Fibroblast of lung (primary cell): ENCODE results near the gene SPATA16. TPM values are rescaled to one million over a fixed set of nuclear protein-coding genes. Genes with fewer than 3 reads are reported as not detected.

Experiments
- DNase-seq, 2 donors: peaks; one replicate each; pipeline versions ENCODE4 v3.0.0 to v3.0.0-alpha.2; 2010; ENCODE audit warnings: low read depth in 2 of 2
- H2AFZ ChIP-seq: 2 replicates; pipeline ENCODE4 v1.5.1; 2012; ENCODE audit warnings: low read length, control low read depth, inconsistent platforms
- H3K27ac ChIP-seq: 2 replicates; pipeline ENCODE4 v1.5.1; 2011; ENCODE audit warnings: low read length, control low read depth; ENCODE audit not compliant: insufficient read depth
- H3K27me3 ChIP-seq: 2 replicates; pipeline ENCODE4 v1.5.1; 2011; ENCODE audit warnings: mild to moderate bottlenecking, low read length; ENCODE audit not compliant: control insufficient read depth, insufficient read depth
- H3K36me3 ChIP-seq: 2 replicates; pipeline ENCODE4 v1.5.1; 2011; ENCODE audit warnings: low read length; ENCODE audit not compliant: control insufficient read depth, insufficient read depth
- H3K4me1 ChIP-seq: 2 replicates; pipeline ENCODE4 v1.5.1; 2011; ENCODE audit warnings: low read length; ENCODE audit not compliant: control insufficient read depth, insufficient read depth; ENCODE audit errors: extremely low read depth
- H3K4me2 ChIP-seq: 2 replicates; pipeline ENCODE4 v1.5.1; 2011; ENCODE audit warnings: low read length, control low read depth; ENCODE audit not compliant: insufficient read depth; ENCODE audit errors: extremely low read depth
- H3K4me3 ChIP-seq, 4 experiments: fragments of 200-600 bp in 1 of 4; sonication (generic) in 1 of 4; replicated peaks in 1 of 4; 2 replicates each; pipeline ENCODE4 v1.5.1; 2011 to 2016; ENCODE audit warnings: low read length in 4 of 4, low read depth in 3 of 4, mild to moderate bottlenecking in 3 of 4, control low read depth in 2 of 4, inconsistent platforms in 1 of 4, mixed read lengths in 1 of 4; ENCODE audit not compliant: insufficient read depth in 1 of 4; ENCODE audit errors: control extremely low read depth in 1 of 4
- H3K79me2 ChIP-seq: 2 replicates; pipeline ENCODE4 v1.5.1; 2012; ENCODE audit warnings: mild to moderate bottlenecking, low read length, inconsistent platforms; ENCODE audit not compliant: control insufficient read depth, insufficient read depth
- H3K9ac ChIP-seq: 2 replicates; pipeline ENCODE4 v1.5.1; 2011; ENCODE audit warnings: mild to moderate bottlenecking, low read length, control low read depth; ENCODE audit not compliant: insufficient read depth
- H3K9me3 ChIP-seq: 2 replicates; pipeline ENCODE4 v1.5.1; 2012; ENCODE audit warnings: low read depth, low read length; ENCODE audit not compliant: control insufficient read depth, insufficient read depth
- H4K20me1 ChIP-seq: 2 replicates; pipeline ENCODE4 v1.5.1; 2011; ENCODE audit warnings: low read length; ENCODE audit not compliant: control insufficient read depth, insufficient read depth; ENCODE audit errors: extremely low read depth
- EZH2 ChIP-seq: IDR thresholded peaks from 2 replicates; pipeline ENCODE4 v1.5.1; 2012; ENCODE audit warnings: low read length, control low read depth, mild to moderate bottlenecking; ENCODE audit errors: missing control alignments
- polyA plus RNA-seq, 2 donors: library from polyadenylated mRNA; depleted of rRNA in 1 of 2; stranded (reverse) in 1 of 2; unstranded in 1 of 2; fragments of >200 nt; gene quantifications; 2 replicates each; pipeline ENCODE4 v1.2.1, GENCODE V29; 2011 to 2012; ENCODE audit warnings: missing spikeins in 1 of 2
- total RNA-seq: library from RNA; depleted of rRNA; stranded (reverse); fragments of >200 nt; gene quantifications from 2 replicates; pipeline ENCODE4 v1.2.1, GENCODE V29; 2014
- TF ChIP-seq, protein P1 (sequence below), 2 donors: IDR thresholded peaks in 1 of 2; conservative IDR thresholded peaks in 1 of 2; 1 replicate in 1 of 2; 2 replicates in 1 of 2; pipeline ENCODE4 v1.5.1; 2011 to 2012; ENCODE audit warnings: low read length in 2 of 2, control low read depth in 1 of 2, inconsistent platforms in 1 of 2, low read depth in 1 of 2, mild to moderate bottlenecking in 1 of 2

The SPATA16 gene
- total and polyA plus RNA-seq, 2 donors (not counting 1 experiment from before 2014, with no cell fraction given), result not detected

DNA sequence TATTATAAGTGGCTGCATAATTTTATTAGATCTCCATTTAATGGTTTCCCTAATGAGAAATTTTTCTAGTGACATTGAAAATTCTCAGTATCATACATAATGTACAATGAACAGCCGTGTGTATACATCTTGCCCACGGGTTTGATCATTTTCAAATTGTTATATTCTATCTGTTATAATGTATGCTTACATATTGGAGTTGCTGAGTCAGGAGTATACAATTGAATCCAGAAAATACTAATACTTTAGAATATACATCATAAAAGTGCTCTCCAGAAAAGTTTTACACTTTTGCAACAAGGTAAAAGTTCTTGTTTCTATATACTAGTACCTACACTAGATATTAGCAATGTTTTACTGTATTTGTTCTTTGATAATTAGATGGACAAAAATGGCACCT, 82.8 kb downstream of the SPATA16 start:
- Histone ChIP-seq H3K79me2 (no peaks in the 10 kb centered on the region), H3K36me3 (no peaks in the 10 kb centered on the region), H3K9me3 (no peaks in the 10 kb centered on the region), H3K27ac (no peak overlapping the region), H3K27me3 (no peaks in the 10 kb centered on the region), H3K4me2 (no peak overlapping the region), H4K20me1 (no peaks in the 10 kb centered on the region), H3K4me3 (no peak overlapping the region), H2AFZ (no peak overlapping the region), H3K4me1 (no peaks in the 10 kb centered on the region), H3K9ac (no peak overlapping the region)
- TF ChIP-seq, protein P1, sequence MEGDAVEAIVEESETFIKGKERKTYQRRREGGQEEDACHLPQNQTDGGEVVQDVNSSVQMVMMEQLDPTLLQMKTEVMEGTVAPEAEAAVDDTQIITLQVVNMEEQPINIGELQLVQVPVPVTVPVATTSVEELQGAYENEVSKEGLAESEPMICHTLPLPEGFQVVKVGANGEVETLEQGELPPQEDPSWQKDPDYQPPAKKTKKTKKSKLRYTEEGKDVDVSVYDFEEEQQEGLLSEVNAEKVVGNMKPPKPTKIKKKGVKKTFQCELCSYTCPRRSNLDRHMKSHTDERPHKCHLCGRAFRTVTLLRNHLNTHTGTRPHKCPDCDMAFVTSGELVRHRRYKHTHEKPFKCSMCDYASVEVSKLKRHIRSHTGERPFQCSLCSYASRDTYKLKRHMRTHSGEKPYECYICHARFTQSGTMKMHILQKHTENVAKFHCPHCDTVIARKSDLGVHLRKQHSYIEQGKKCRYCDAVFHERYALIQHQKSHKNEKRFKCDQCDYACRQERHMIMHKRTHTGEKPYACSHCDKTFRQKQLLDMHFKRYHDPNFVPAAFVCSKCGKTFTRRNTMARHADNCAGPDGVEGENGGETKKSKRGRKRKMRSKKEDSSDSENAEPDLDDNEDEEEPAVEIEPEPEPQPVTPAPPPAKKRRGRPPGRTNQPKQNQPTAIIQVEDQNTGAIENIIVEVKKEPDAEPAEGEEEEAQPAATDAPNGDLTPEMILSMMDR (conservative IDR thresholded peaks at IDR 0.05 in 1 of 2, IDR thresholded peaks at IDR 0.05 in 1 of 2; ENCODE audit: low read depth in 1 of 2, low read length in 2 of 2), result no peak
- TF ChIP-seq EZH2, result no peak
- no peak for DNase-seq

DNA sequence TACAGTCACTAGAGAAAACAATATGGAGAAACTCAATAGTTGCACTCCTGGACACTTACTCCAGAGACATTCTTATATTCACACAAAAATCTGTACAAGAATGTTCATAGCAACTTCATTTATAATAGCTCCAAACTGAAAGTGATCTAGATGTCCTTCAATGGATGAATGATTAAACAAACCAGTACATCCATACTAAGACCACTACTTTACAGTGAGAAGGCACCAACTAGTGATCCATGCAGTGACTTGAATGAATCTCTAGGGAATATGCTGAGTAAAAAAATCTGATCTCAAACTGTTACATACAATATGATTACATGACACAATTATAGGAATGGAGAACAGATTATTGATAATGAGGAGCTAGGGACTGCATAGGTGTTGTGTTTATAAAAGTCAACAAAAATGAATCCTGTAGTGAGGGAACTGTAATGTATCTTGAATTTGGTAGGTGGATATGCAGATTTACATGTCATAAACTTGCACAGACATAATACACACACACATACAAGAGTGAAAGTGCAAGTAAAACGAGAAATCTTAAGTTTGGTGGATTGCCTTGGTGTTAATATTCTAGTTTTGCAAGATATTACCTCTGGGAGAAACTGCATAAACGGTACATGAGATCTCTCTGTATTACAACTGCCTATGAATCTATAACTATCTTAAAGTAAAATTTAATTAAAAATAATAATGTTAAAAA, 85.7 kb downstream of the SPATA16 start:
- no peak overlapping the region for H3K4me2 ChIP-seq
- H3K79me2 ChIP-seq, result no peaks in the 10 kb centered on the region
- no peak overlapping the region for H2AFZ ChIP-seq
- H3K9me3 ChIP-seq, result no peaks in the 10 kb centered on the region
- H3K9ac ChIP-seq, result no peak overlapping the region
- no peaks in the 10 kb centered on the region for H4K20me1 ChIP-seq
- H3K36me3 ChIP-seq, result no peaks in the 10 kb centered on the region
- H3K4me3 ChIP-seq, result peak overlapping the region in 1 of 4 experiments; percentile 21
- no peaks in the 10 kb centered on the region for H3K27me3 ChIP-seq
- H3K4me1 ChIP-seq, result no peaks in the 10 kb centered on the region
- TF ChIP-seq EZH2, result no peak
- TF ChIP-seq, protein P1 (conservative IDR thresholded peaks at IDR 0.05 in 1 of 2, IDR thresholded peaks at IDR 0.05 in 1 of 2; ENCODE audit: low read depth in 1 of 2, low read length in 2 of 2), result no peak
- H3K27ac ChIP-seq, result no peak overlapping the region
- no peak for DNase-seq

DNA sequence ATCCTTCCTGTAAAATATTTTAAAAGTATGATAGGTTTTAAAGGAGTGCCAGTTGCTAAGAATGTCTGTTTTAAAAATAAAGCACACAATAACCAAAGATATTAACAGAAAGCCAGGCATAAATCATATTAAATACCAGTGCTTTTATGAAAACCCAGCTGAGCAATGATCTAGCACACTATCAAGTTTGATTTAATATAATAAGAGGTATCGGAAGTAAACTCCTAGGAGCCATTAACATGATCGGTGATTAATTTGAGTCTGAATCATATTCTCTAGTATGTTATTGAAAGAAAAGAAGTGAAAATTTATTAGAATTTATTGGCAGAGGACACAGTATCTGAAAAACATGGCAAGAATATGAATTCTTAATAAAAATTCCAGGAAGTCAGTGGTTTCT, 91.7 kb downstream of the SPATA16 start:
- Histone ChIP-seq H3K4me1 (no peaks in the 10 kb centered on the region), H3K27me3 (no peaks in the 10 kb centered on the region), H2AFZ (no peak overlapping the region), H4K20me1 (no peaks in the 10 kb centered on the region), H3K36me3 (no peaks in the 10 kb centered on the region), H3K4me2 (no peak overlapping the region), H3K79me2 (no peaks in the 10 kb centered on the region), H3K9ac (no peak overlapping the region), H3K9me3 (no peaks in the 10 kb centered on the region), H3K4me3 (no peak overlapping the region), H3K27ac (no peak overlapping the region)
- TF ChIP-seq, protein P1 (conservative IDR thresholded peaks at IDR 0.05 in 1 of 2, IDR thresholded peaks at IDR 0.05 in 1 of 2; ENCODE audit: low read depth in 1 of 2, low read length in 2 of 2), result no peak
- TF ChIP-seq EZH2, result no peak
- DNase-seq, result no peak
